Measurements from ENCODE around the gene MTCL1. TPM values are rescaled to one million over a fixed set of nuclear protein-coding genes. Genes with fewer than 3 reads are reported as not detected.
A peak's percentile ranks its signal among the peaks of the same experiment; 100 is the strongest.

The MTCL1 gene
- total and polyA plus RNA-seq, 12 donors: 0.43 to 12.5 (median 2.1) TPM

DNA sequence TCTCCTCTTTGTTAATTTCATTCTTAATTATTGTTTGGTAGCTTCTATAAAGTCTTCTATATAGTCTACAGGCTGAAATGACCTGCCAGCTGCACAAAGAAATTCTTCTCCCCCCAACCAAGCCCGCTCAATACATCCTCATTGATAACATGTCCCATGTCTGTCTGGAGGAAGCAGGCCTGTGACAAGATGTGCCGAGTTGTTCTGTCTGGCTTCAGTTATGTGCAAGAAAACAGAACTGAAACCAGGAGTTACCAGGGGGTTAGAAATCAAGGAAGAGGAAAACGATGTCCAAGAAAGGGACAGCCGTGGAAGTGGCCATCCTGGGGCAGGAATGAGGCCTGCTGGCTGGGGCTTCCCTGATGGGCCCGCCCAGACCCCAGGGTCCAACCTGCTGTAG is 57.6 kb downstream of the MTCL1 start:
- H3K9me3 ChIP-seq (replicated peaks in 1 of 3): no peaks in the 10 kb centered on the region
- no peak overlapping the region for H3K4me3 ChIP-seq
- intact Hi-C loops (cut with DNase I): no loop called here
- TF ChIP-seq, protein P1, sequence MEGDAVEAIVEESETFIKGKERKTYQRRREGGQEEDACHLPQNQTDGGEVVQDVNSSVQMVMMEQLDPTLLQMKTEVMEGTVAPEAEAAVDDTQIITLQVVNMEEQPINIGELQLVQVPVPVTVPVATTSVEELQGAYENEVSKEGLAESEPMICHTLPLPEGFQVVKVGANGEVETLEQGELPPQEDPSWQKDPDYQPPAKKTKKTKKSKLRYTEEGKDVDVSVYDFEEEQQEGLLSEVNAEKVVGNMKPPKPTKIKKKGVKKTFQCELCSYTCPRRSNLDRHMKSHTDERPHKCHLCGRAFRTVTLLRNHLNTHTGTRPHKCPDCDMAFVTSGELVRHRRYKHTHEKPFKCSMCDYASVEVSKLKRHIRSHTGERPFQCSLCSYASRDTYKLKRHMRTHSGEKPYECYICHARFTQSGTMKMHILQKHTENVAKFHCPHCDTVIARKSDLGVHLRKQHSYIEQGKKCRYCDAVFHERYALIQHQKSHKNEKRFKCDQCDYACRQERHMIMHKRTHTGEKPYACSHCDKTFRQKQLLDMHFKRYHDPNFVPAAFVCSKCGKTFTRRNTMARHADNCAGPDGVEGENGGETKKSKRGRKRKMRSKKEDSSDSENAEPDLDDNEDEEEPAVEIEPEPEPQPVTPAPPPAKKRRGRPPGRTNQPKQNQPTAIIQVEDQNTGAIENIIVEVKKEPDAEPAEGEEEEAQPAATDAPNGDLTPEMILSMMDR (IDR thresholded peaks at IDR 0.05): no peak
- no peak for TF ChIP-seq POLR2A (IDR thresholded peaks at IDR 0.05)
- no peaks in the 10 kb centered on the region for H3K27me3 ChIP-seq
- no peaks in the 10 kb centered on the region for H3K36me3 ChIP-seq (replicated peaks in 1 of 2)
- 78 to 86% (median 84%) methylated on average over 5 of the region's 5 CpGs for WGBS, 4 donors
- no peaks in the 10 kb centered on the region for H3K4me1 ChIP-seq (replicated peaks in 1 of 2)
- no peak overlapping the region for H3K27ac ChIP-seq
- peak in 1 of 7 donors; percentile 43 for DNase-seq

DNA sequence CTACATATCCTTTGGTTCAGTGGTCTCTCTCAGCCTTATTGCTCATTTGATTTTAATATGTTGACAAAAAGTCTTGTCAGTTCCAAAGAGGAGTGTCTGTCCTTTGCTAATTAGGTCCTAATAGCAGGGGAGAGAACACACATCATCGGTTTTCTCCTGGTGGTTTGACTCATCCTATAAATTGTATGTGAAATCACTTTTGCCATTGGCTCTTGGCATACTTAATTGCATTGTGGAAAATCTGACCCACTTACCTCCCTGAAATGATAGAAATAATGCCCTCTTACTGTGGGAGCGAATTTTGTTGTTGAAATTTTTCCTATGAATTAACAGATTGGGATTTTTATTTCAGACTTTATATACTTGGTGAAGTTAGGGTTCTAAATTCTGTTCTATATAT is 58.3 kb downstream of the MTCL1 start:
- intact Hi-C loops (cut with DNase I): no loop called here
- DNase-seq: no peak
- H3K4me3 ChIP-seq: no peak overlapping the region
- H3K27ac ChIP-seq: no peak overlapping the region
- H3K4me1 ChIP-seq (replicated peaks in 1 of 2): no peaks in the 10 kb centered on the region
- no peaks in the 10 kb centered on the region for H3K27me3 ChIP-seq
- no peaks in the 10 kb centered on the region for H3K36me3 ChIP-seq (replicated peaks in 1 of 2)
- no peaks in the 10 kb centered on the region for H3K9me3 ChIP-seq (replicated peaks in 1 of 3)
- 69 to 80% (median 71%) methylated on average over 2 of the region's 2 CpGs for WGBS, 4 donors
- TF ChIP-seq, protein P1 (IDR thresholded peaks at IDR 0.05): no peak

DNA sequence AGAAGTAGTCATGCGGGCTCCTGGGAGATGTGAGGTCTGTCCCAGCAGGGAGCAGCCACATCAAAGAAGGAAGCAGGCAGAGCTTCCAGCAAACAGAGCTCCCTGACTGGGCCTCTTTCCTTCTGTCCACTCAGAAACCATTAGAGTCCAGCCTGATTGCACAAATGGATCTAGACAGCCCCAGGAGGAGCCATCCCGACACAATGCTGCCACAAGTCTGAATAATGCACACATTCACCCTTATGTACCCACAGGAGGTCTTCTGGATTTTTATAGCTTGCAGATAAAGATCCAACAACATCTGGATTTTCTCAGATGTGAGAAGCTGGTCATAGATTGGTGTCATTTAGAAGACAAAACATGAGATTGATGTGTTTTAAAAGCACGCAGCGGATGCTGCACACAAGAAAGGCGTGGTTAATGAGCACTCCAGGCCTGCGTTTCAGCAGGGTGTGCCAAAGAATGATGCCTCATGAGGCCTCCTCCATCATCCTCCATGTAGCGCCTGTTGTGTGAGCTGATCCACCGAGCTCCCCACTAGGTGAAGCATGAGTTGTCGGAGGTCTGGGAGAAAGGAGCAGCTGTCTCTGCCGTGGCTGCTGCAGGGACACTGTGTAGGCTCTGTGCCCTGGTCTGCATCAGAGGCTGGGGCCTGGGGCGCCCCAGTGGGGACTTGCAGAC is 60.6 kb downstream of the MTCL1 start:
- Histone ChIP-seq H3K4me1 (replicated peaks in 1 of 2) (no peaks in the 10 kb centered on the region), H3K27ac (no peak overlapping the region)
- intact Hi-C loops (cut with DNase I): no loop called here

DNA sequence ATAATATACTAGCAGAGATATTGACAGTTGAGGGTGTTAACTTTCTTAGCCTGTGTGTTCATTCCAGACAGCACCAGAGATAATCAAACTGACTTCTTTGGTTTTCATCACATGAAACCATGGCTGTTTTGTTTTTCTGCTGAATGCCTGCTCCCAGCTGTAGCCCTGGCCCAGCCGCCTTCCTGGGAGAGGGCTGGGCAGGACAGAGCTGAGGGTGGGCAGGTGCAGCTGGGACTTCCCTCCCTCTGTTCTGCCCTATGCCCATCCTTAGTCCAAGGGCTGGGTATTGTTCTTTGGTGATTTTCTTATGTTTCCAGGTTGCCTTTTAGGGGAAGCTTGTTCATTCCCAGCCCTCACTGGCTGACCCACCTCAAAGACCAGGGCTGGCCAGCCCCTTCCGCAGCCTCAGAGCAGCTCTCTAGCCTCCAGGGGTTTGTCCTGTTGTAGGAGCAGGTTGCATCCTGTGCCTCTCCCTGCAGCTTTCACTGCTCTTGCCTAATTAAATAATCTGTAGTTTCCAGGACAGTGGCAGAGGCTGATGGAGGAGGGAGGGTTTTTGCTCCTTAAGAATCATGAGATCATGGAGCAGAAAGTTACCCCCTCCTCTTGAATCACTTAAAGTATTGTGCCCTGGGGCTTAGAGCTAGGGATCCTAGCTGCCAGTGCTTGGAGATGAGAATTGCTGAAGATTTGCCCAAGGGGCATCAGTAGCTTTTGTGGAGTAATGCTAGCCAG is 61.4 kb downstream of the MTCL1 start:
- H3K27me3 ChIP-seq: no peaks in the 10 kb centered on the region
- no peaks in the 10 kb centered on the region for H3K9me3 ChIP-seq (replicated peaks in 1 of 3)
- peak in 1 of 7 donors; percentile 67 for DNase-seq
- WGBS, 4 donors: 73 to 94% (median 89%) methylated on average over 2 of the region's 2 CpGs
- no peak for TF ChIP-seq POLR2A (IDR thresholded peaks at IDR 0.05)
- no peak overlapping the region for H3K27ac ChIP-seq
- no peak overlapping the region for H3K4me3 ChIP-seq
- H3K36me3 ChIP-seq (replicated peaks in 1 of 2): no peaks in the 10 kb centered on the region
- intact Hi-C loops (cut with DNase I): no loop called here
- H3K4me1 ChIP-seq (replicated peaks in 1 of 2): no peaks in the 10 kb centered on the region

More for the DNA sequence above, 60.6 kb downstream of the MTCL1 start:
- Histone ChIP-seq H3K36me3 (replicated peaks in 1 of 2) (no peaks in the 10 kb centered on the region), H3K27me3 (no peaks in the 10 kb centered on the region), H3K9me3 (replicated peaks in 1 of 3) (no peaks in the 10 kb centered on the region), H3K4me3 (no peak overlapping the region)
- 72 to 81% (median 75%) methylated on average over 10 to 11 of the region's 11 CpGs for WGBS, 4 donors
- TF ChIP-seq, protein P1 (IDR thresholded peaks at IDR 0.05): no peak
- TF ChIP-seq POLR2A (IDR thresholded peaks at IDR 0.05): no peak
- peak in 1 of 7 donors; percentile 12 for DNase-seq

Data from adrenal gland (tissue), 12 donors.